GM19324 (cell line): ENCODE results near the gene CYTH2.
"Not testable (repeated sequence)": the region's sequence is repeated elsewhere in the genome, so short reads cannot be mapped to it uniquely, and the experiment has no call there.

Experiments
- ATAC-seq: cut with Tn5 transposase; IDR thresholded peaks from one replicate; pipeline ENCODE4 v1.9.1; 2021; ENCODE audit warnings: mild to moderate bottlenecking, moderate library complexity; ENCODE audit not compliant: unreplicated experiment, low FRiP score

The CYTH2 gene

GRCh38 chr19:48510421-48511268, 41.5 kb downstream of the CYTH2 start:
- ATAC-seq: no peak

- no peak for ATAC-seq
Observed at GRCh38 chr19:48511321-48511731, 42.2 kb downstream of the CYTH2 start.

- ATAC-seq: no peak
Observed at GRCh38 chr19:48511800-48512503, 42.8 kb downstream of the CYTH2 start, which contains the start of gene LMTK3. LMTK3 (minus strand) TSS chr19:48511835; CDS start chr19:48511576, 259 bp downstream.

GRCh38 chr19:48512504-48513288, 43.5 kb downstream of the CYTH2 start:
- no peak for ATAC-seq

GRCh38 chr19:48513289-48514122, 44.3 kb downstream of the CYTH2 start:
- no peak for ATAC-seq

GRCh38 chr19:48514123-48514458, 44.9 kb downstream of the CYTH2 start:
- no peak for ATAC-seq

GRCh38 chr19:48516536-48516935, 47.4 kb downstream of the CYTH2 start:
- ATAC-seq: no peak

GRCh38 chr19:48518207-48518606, 49.0 kb downstream of the CYTH2 start:
- no peak for ATAC-seq

- not testable (repeated sequence) for ATAC-seq
Observed at GRCh38 chr19:48519426-48519825, 50.3 kb downstream of the CYTH2 start.

- no peak for ATAC-seq
Observed at GRCh38 chr19:48520134-48520533, 51.0 kb downstream of the CYTH2 start.

GRCh38 chr19:48524221-48524620, 55.1 kb downstream of the CYTH2 start:
- no peak for ATAC-seq

- ATAC-seq: no peak
Observed at GRCh38 chr19:48524732-48525131, 55.6 kb downstream of the CYTH2 start.

- ATAC-seq: no peak
Observed at GRCh38 chr19:48529156-48529555, 60.0 kb downstream of the CYTH2 start.

- no peak for ATAC-seq
Observed at GRCh38 chr19:48530066-48530720, 61.0 kb downstream of the CYTH2 start.

- no peak for ATAC-seq
Observed at GRCh38 chr19:48530770-48531169, 61.6 kb downstream of the CYTH2 start.
